Measurements from ENCODE around the gene EOMES. TPM values are rescaled to one million over a fixed set of nuclear protein-coding genes. Genes with fewer than 3 reads are reported as not detected.

The EOMES gene
- total RNA-seq, 1 donor from 2014 or later = not detected

DNA sequence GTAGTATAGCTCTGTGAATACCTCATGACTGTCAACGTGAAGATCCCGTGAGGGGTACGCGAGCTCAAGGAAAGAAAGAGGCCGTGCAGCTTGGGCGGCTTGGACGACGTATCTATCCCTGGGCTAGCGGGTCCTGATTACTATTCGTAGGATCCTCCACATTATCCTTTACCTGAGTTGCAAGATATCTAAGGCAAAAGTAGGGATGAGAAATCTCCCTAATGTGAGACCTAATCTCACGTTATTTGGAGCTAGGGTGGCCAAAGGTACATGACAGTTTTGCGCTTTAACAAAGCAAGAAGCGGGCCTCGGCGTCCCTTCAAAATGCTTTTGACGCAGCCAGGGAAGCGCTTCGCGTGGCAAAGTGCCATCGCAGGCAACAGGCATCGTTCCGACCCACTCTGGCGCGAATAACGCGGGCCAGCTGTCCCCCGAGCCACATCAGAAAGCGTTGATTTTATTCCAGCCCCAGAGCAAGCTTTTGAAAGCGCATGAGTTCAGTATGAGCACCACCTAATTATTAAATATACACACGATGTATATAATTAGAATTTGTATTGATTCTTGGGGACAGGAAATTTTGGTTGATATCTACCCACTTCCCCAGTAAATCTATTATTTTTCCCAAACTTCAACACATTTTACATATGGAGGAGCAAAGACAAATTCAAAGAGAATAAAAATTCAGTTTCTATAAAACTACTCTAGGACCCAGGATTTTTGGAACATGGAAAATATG is 2.5 kb upstream of the EOMES start:
- H3K9me3 Mint-ChIP-seq (ENCODE audit: unreplicated experiment) = peaks cover 21% of the 10 kb centered on the region
- Histone ChIP-seq H3K36me3 (ENCODE audit: insufficient read depth, low read length) (no peaks in the 10 kb centered on the region), H3K4me2 (ENCODE audit: low read length) (no peak overlapping the region), H3K4me1 (ENCODE audit: insufficient read depth, low read length) (peaks cover 20% of the 10 kb centered on the region), H3K9me3 (ENCODE audit: insufficient read depth, low read depth, low read length) (peaks cover 4% of the 10 kb centered on the region), H3K27ac (ENCODE audit: low read depth, low read length) (no peak overlapping the region), H2AFZ (ENCODE audit: low read depth, low read length) (no peak overlapping the region), H3K27me3 (ENCODE audit: insufficient read depth, low read length) (peaks cover 95% of the 10 kb centered on the region), H4K20me1 (ENCODE audit: insufficient read depth, low read length) (peaks cover 10% of the 10 kb centered on the region), H3K9ac (ENCODE audit: low read length) (no peak overlapping the region), H3K79me2 (ENCODE audit: insufficient read depth, low read length) (no peaks in the 10 kb centered on the region), H3K4me3 (ENCODE audit: insufficient read depth, low read depth, low read length) (no peak overlapping the region)
- FAIRE-seq (no peak), DNase-seq (ENCODE audit: low read depth) (no peak)
- H3K4me3 Mint-ChIP-seq (ENCODE audit: unreplicated experiment) = no peak overlapping the region
- H3K27ac Mint-ChIP-seq (ENCODE audit: unreplicated experiment) = no peak overlapping the region
- H3K4me1 Mint-ChIP-seq (ENCODE audit: low read depth, unreplicated experiment) = peaks cover 2% of the 10 kb centered on the region
- H3K27me3 Mint-ChIP-seq (ENCODE audit: low read depth, unreplicated experiment) = peaks cover 88% of the 10 kb centered on the region
- TF ChIP-seq CTCF (IDR thresholded peaks at IDR 0.05; ENCODE audit: insufficient read depth, low read depth, low read length) (no peak), EZH2 (IDR thresholded peaks at IDR 0.05; ENCODE audit: insufficient read depth, low read length) (no peak)
- H3K36me3 Mint-ChIP-seq (ENCODE audit: low read depth, unreplicated experiment) = no peaks in the 10 kb centered on the region

DNA sequence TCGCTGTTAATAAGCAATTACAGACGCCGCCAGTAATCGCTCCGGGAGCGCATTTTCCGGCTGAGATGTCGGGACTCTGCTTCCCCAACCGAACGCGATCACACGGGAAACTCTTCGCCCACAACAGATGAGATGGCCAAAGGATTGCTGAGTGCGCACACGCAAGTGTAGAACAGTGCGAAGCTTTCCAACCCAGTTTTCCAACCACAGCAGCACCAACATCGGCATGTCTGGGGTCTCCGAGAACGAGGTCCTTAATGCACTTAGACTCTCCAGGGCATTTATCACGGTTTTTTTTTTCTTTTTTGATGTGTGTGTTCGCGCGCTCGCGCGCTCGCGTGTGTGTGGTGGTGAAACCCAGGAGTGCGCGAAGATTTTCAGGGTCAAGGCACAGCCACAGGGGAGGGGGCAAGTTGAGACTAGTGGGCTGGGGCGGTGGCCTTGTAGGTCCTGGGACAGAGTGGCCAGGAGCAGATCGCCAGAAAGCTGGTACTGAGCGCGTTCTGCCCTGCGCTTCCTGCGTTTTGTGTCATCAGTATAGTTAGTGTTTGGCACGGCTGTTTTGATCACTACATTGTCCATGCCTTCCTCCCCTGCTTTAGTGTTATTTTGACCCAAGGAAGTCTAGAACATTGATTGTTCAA is 1.8 kb upstream of the EOMES start:
- no peaks in the 10 kb centered on the region for H3K9me3 ChIP-seq (ENCODE audit: insufficient read depth, low read depth, low read length)
- no peak overlapping the region for H3K9ac ChIP-seq (ENCODE audit: low read length)
- no peaks in the 10 kb centered on the region for H3K36me3 ChIP-seq (ENCODE audit: insufficient read depth, low read length)
- no peak overlapping the region for H3K27ac ChIP-seq (ENCODE audit: low read depth, low read length)
- Mint-ChIP-seq H3K27me3 (ENCODE audit: low read depth, unreplicated experiment) (peaks cover 88% of the 10 kb centered on the region), H3K27ac (ENCODE audit: unreplicated experiment) (peak overlapping the region; percentile 34), H3K4me3 (ENCODE audit: unreplicated experiment) (no peak overlapping the region), H3K9me3 (ENCODE audit: unreplicated experiment) (peaks cover 17% of the 10 kb centered on the region), H3K36me3 (ENCODE audit: low read depth, unreplicated experiment) (no peaks in the 10 kb centered on the region), H3K4me1 (ENCODE audit: low read depth, unreplicated experiment) (peaks cover 2% of the 10 kb centered on the region)
- no peaks in the 10 kb centered on the region for H3K79me2 ChIP-seq (ENCODE audit: insufficient read depth, low read length)
- H3K4me1 ChIP-seq (ENCODE audit: insufficient read depth, low read length) = peaks cover 17% of the 10 kb centered on the region
- no peak for FAIRE-seq
- H3K4me2 ChIP-seq (ENCODE audit: low read length) = peak overlapping the region; percentile 73
- peaks cover 95% of the 10 kb centered on the region for H3K27me3 ChIP-seq (ENCODE audit: insufficient read depth, low read length)
- no peak overlapping the region for H3K4me3 ChIP-seq (ENCODE audit: insufficient read depth, low read depth, low read length)
- no peak for DNase-seq (ENCODE audit: low read depth)
- no peak overlapping the region for H2AFZ ChIP-seq (ENCODE audit: low read depth, low read length)
- H4K20me1 ChIP-seq (ENCODE audit: insufficient read depth, low read length) = peaks cover 10% of the 10 kb centered on the region
- TF ChIP-seq CTCF (IDR thresholded peaks at IDR 0.05; ENCODE audit: insufficient read depth, low read depth, low read length) (no peak), EZH2 (IDR thresholded peaks at IDR 0.05; ENCODE audit: insufficient read depth, low read length) (no peak)

- no peak for TF ChIP-seq EZH2 (IDR thresholded peaks at IDR 0.05; ENCODE audit: insufficient read depth, low read length)
- TF ChIP-seq CTCF (IDR thresholded peaks at IDR 0.05; ENCODE audit: insufficient read depth, low read depth, low read length) = no peak
- no peak for DNase-seq (ENCODE audit: low read depth)
- Mint-ChIP-seq H3K27ac (ENCODE audit: unreplicated experiment) (peak overlapping the region; percentile 72), H3K4me1 (ENCODE audit: low read depth, unreplicated experiment) (peaks cover 2% of the 10 kb centered on the region), H3K4me3 (ENCODE audit: unreplicated experiment) (no peak overlapping the region), H3K36me3 (ENCODE audit: low read depth, unreplicated experiment) (no peaks in the 10 kb centered on the region), H3K9me3 (ENCODE audit: unreplicated experiment) (peaks cover 17% of the 10 kb centered on the region), H3K27me3 (ENCODE audit: low read depth, unreplicated experiment) (peaks cover 88% of the 10 kb centered on the region)
- Histone ChIP-seq H3K9ac (ENCODE audit: low read length) (no peak overlapping the region), H4K20me1 (ENCODE audit: insufficient read depth, low read length) (peaks cover 10% of the 10 kb centered on the region), H3K79me2 (ENCODE audit: insufficient read depth, low read length) (no peaks in the 10 kb centered on the region), H3K36me3 (ENCODE audit: insufficient read depth, low read length) (no peaks in the 10 kb centered on the region), H3K9me3 (ENCODE audit: insufficient read depth, low read depth, low read length) (no peaks in the 10 kb centered on the region), H3K4me3 (ENCODE audit: insufficient read depth, low read depth, low read length) (no peak overlapping the region), H2AFZ (ENCODE audit: low read depth, low read length) (peak overlapping the region; percentile 21), H3K27ac (ENCODE audit: low read depth, low read length) (no peak overlapping the region), H3K4me1 (ENCODE audit: insufficient read depth, low read length) (peaks cover 17% of the 10 kb centered on the region), H3K4me2 (ENCODE audit: low read length) (peak overlapping the region; percentile 73), H3K27me3 (ENCODE audit: insufficient read depth, low read length) (peaks cover 95% of the 10 kb centered on the region)
- no peak for FAIRE-seq
Observed at GRCh38 chr3:27723456-27723814, 1.3 kb upstream of the EOMES start.
